Sigmoid colon (tissue), 7 donors: ENCODE data around the gene RAD9A. TPM values are rescaled to one million over a fixed set of nuclear protein-coding genes. Genes with fewer than 3 reads are reported as not detected.

Experiments
- DNase-seq: peaks from one replicate; pipeline ENCODE4 v3.0.0-alpha.2; 2019
- H3K27ac ChIP-seq, 4 donors: fragments of 200-600 bp; sonication (generic); one replicate each; pipeline ENCODE4 v1.5.1; 2016 to 2019; ENCODE audit warnings: mild to moderate bottlenecking in 1 of 4
- H3K27me3 ChIP-seq, 3 donors: fragments of 200-600 bp; sonication (generic); one replicate each; pipeline ENCODE4 v1.5.1; 2019; ENCODE audit warnings: mild to moderate bottlenecking in 1 of 3
- H3K36me3 ChIP-seq, 4 donors: fragments of 200-600 bp; sonication (generic); one replicate each; pipeline ENCODE4 v1.5.1; 2016 to 2019
- H3K4me1 ChIP-seq, 4 donors: fragments of 200-600 bp; sonication (generic); one replicate each; pipeline ENCODE4 v1.5.1; 2017 to 2019
- H3K4me3 ChIP-seq, 4 donors: fragments of 200-600 bp; sonication (generic); one replicate each; pipeline ENCODE4 v1.5.1; 2017 to 2019; ENCODE audit warnings: mild to moderate bottlenecking in 2 of 4, moderate library complexity in 1 of 4
- H3K9me3 ChIP-seq, 4 donors: fragments of 200-600 bp in 3 of 4; sonication (generic) in 3 of 4; one replicate each; pipeline versions ENCODE4 v1.5.1 to v1.6.1; 2013 to 2019
- CTCF ChIP-seq, 4 experiments: fragments of 450-650 bp in 3 of 4; fragments of 200-600 bp in 1 of 4; IDR thresholded peaks; one replicate each; pipeline ENCODE4 v1.5.1; 2016 to 2019; ENCODE audit warnings: antibody characterized with exemption in 4 of 4, mild to moderate bottlenecking in 3 of 4, moderate library complexity in 2 of 4
- EP300 ChIP-seq, 4 donors: sonication (generic); formaldehyde crosslinking; IDR thresholded peaks; one replicate each; pipeline ENCODE4 v1.6.1; 2017; ENCODE audit warnings: antibody characterized with exemption in 4 of 4
- POLR2A ChIP-seq, 2 donors: fragments of 450-650 bp; IDR thresholded peaks; one replicate each; pipeline ENCODE4 v1.6.1; 2016; ENCODE audit warnings: antibody characterized with exemption in 2 of 2, mild to moderate bottlenecking in 2 of 2, moderate library complexity in 2 of 2
- POLR2AphosphoS5 ChIP-seq, 4 donors: sonication (generic); formaldehyde crosslinking; IDR thresholded peaks; one replicate each; pipeline ENCODE4 v1.6.1; 2017; ENCODE audit warnings: antibody characterized with exemption in 4 of 4
- WGBS, 2 donors: extraction: QIAGEN DNeasy Blood & Tissue Kit; methylation state at CpG; one replicate each; pipeline ENCODE4 v1.1.7; 2013; 5-methylcytosine and 5-hydroxymethylcytosine counted together
- intact Hi-C: fragments of 100-400 bp; cut with DNase I; formaldehyde crosslinking; loops from one replicate; pipeline ENCODE4 v1.15.1; 2023
- polyA plus RNA-seq, 3 donors: library from polyadenylated mRNA; stranded (reverse); fragments of 200-250 nt; gene quantifications; one replicate each; pipeline ENCODE4 v1.2.3, GENCODE V29; 2013
- total RNA-seq, 4 donors: library from RNA; depleted of rRNA; stranded (reverse); fragments of >200 nt; gene quantifications; one replicate each; pipeline ENCODE4 v1.1.0, GENCODE V29; 2016
- donor health status: healthy with polysubstance abuse.
- donor health status: Bipolar disorder and iron deficiency.
- donor health status: healthy.

RAD9A gene
- total and polyA plus RNA-seq, 7 donors: 6.5 to 33.9 (median 15.8) TPM

DNA sequence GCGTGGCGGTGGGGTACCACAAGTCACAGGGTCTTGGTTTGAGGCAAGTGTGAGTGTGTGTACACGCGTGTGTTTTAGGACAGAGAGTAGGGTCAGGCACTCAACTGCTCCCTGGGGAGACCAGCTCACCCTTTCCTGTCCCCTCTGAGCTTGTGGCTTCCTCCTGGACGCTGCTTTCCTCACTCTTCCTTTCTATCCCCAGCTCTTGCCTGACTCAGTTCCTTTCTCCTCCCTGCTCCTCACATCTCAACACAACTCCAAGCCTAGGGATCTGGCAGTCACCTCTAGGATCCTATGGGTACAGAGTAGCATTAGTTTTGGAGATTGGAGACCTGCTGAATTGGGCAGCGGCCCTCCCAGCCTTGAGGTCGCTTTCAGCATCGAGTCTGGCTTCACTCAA, 22.5 kb upstream of the RAD9A start:
- WGBS, 2 donors: 85 to 92% methylated on average over 8 of the region's 8 CpGs
- H3K4me1 ChIP-seq: peaks cover 0 to 92% (median 82%) of the 10 kb centered on the region in 4 donors
- H3K4me3 ChIP-seq: no peak overlapping the region
- no peak for DNase-seq
- H3K36me3 ChIP-seq: peaks cover 0 to 14% (median 0%) of the 10 kb centered on the region in 4 donors
- peak overlapping the region; percentile 85 to 100 (median 92) for H3K27ac ChIP-seq
- no peaks in the 10 kb centered on the region for H3K27me3 ChIP-seq
- intact Hi-C loops: no loop called here
- TF ChIP-seq EP300 (IDR thresholded peaks at IDR 0.05): no peak
- TF ChIP-seq POLR2A (IDR thresholded peaks at IDR 0.05): no peak
- H3K9me3 ChIP-seq: no peaks in the 10 kb centered on the region

GRCh38 chr11:67369801-67370284, 21.9 kb upstream of the RAD9A start:
- Histone ChIP-seq H3K9me3 (no peaks in the 10 kb centered on the region), H3K27me3 (no peaks in the 10 kb centered on the region), H3K4me1 (peaks cover 0 to 94% (median 85%) of the 10 kb centered on the region in 4 donors), H3K4me3 (peak overlapping the region in 2 of 4 donors; percentile 18 to 69), H3K36me3 (peaks cover 0 to 8% (median 0%) of the 10 kb centered on the region in 4 donors), H3K27ac (peak overlapping the region; percentile 85 to 100 (median 92))
- 60 to 77% methylated on average over 12 of the region's 12 CpGs for WGBS, 2 donors
- TF ChIP-seq EP300 (IDR thresholded peaks at IDR 0.05) (peak in 3 of 4 donors; percentile 48 to 82 (median 60)), POLR2AphosphoS5 (IDR thresholded peaks at IDR 0.05) (peak; percentile 71 to 93 (median 88)), POLR2A (IDR thresholded peaks at IDR 0.05) (no peak)
- intact Hi-C loops: no loop called here
- peak; percentile 80 for DNase-seq

GRCh38 chr11:67370351-67371076, 21.3 kb upstream of the RAD9A start:
- Histone ChIP-seq H3K27ac (peak overlapping the region; percentile 85 to 100 (median 92)), H3K36me3 (peaks cover 0 to 1% (median 0%) of the 10 kb centered on the region in 4 donors), H3K4me3 (peak overlapping the region in 1 of 4 donors; percentile 69), H3K4me1 (peaks cover 0 to 94% (median 85%) of the 10 kb centered on the region in 4 donors), H3K9me3 (no peaks in the 10 kb centered on the region), H3K27me3 (no peaks in the 10 kb centered on the region)
- WGBS, 2 donors: 53 to 65% methylated on average over 14 of the region's 14 CpGs
- intact Hi-C loops: no loop called here
- peak in 1 of 4 donors; percentile 25 for TF ChIP-seq EP300 (IDR thresholded peaks at IDR 0.05)
- TF ChIP-seq CTCF (IDR thresholded peaks at IDR 0.05): no peak
- TF ChIP-seq POLR2AphosphoS5 (IDR thresholded peaks at IDR 0.05): peak in 1 of 4 donors; percentile 15
- peak; percentile 76 for DNase-seq

DNA sequence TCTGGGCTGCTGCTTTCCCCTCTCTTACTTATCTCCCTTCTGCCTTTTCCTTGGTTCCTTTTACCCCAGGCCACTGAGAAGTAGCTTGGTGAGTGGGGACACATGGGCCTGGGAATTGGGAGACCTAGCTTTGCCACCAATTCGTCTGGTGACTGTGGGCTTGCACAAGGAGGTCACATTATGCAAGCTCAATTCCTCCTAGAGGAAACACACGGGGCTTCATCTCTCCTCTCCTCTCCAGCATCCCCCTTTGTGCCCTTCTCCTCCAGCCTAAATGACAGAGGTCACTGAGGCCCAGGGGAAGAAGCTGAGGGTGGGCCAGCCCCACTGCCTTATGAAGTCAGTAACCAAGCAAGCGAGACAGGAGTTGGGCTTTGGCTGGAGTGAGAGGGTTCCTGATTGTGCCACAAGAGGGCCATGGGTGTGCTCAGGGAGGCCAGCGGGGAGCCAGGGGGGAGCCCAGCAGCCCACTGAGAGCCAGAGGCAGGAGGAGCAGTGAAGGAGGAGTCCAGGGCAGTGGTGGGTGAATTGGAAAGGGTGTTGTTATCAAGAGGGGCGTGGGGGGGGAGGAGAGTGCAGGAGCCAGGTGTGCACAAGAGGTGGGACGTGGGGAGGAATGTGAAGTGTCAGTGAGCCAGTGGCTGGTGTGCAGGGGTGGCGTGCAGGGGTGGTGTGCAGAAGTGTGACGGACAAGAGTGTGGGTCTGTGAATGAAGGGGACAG, 20.4 kb upstream of the RAD9A start:
- intact Hi-C loops: no loop called here
- Histone ChIP-seq H3K27ac (peak overlapping the region; percentile 85 to 100 (median 92)), H3K9me3 (no peaks in the 10 kb centered on the region), H3K36me3 (no peaks in the 10 kb centered on the region), H3K27me3 (no peaks in the 10 kb centered on the region), H3K4me3 (peak overlapping the region; percentile 55 to 78 (median 68)), H3K4me1 (peaks cover 0 to 88% (median 78%) of the 10 kb centered on the region in 4 donors)
- WGBS, 2 donors: 22 to 47% methylated on average over 8 of the region's 8 CpGs
- no peak for TF ChIP-seq POLR2AphosphoS5 (IDR thresholded peaks at IDR 0.05)
- TF ChIP-seq POLR2A (IDR thresholded peaks at IDR 0.05): no peak
- TF ChIP-seq EP300 (IDR thresholded peaks at IDR 0.05): no peak
- peak; percentile 47 to 71 (median 54) for TF ChIP-seq CTCF (IDR thresholded peaks at IDR 0.05)
- peak; percentile 78 for DNase-seq

DNA sequence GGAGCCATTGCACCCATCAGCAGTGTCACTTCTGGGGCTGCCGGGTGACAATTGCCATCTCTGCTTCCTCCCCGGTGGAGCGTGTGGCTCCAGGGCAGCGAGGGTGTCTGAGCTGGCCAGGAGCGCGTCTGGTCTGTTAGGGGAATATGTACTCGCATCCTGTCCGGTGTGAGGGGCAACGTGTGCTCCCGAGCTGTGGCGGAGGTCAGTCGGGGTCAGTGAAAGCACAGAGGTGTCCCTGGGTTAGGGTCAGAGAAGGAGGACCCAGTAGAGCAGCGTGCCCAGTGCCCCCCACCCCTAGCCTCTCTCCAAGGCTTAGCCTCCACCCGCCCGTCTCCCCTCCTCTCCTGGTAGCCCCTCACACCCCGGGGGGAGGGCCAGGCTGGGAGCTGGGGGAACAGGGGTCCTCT, 19.9 kb upstream of the RAD9A start:
- intact Hi-C loops: no loop called here
- TF ChIP-seq CTCF (IDR thresholded peaks at IDR 0.05) (no peak), POLR2AphosphoS5 (IDR thresholded peaks at IDR 0.05) (no peak), EP300 (IDR thresholded peaks at IDR 0.05) (no peak), POLR2A (IDR thresholded peaks at IDR 0.05) (no peak)
- peak; percentile 73 for DNase-seq
- Histone ChIP-seq H3K27me3 (no peaks in the 10 kb centered on the region), H3K27ac (peak overlapping the region; percentile 85 to 100 (median 92)), H3K4me3 (peak overlapping the region; percentile 55 to 78 (median 68)), H3K4me1 (peaks cover 0 to 83% (median 72%) of the 10 kb centered on the region in 4 donors), H3K36me3 (no peaks in the 10 kb centered on the region), H3K9me3 (no peaks in the 10 kb centered on the region)
- 11 to 27% methylated on average over 16 of the region's 16 CpGs for WGBS, 2 donors
